ENCODE data around the gene TRIM13.

DNA sequence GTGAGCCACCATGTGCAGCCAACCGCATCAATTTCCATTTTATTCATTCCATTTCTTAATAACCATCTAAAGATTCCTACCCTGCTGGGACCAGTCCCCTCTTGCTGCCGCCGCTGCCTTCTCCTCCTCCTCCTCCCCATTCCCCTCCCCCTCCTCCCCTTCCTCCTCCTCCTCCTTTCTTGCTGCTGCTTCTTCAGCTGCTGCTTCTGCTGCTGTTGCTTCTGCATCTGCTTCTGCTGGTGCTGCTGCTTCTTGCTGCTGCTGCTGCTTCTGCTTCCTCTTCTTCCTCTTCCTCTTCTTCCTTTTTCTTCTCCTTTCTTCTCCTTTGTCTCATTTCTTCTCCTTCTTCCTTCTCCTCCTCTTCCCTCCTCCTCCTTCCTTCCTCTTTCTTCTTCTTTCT lies 40.7 kb upstream of the TRIM13 start:
- TF ChIP-seq EZH2 (IDR thresholded peaks at IDR 0.05; ENCODE audit: low read depth) (no peak), CTCF (conservative IDR thresholded peaks at IDR 0.05) (no peak)

All from PC-9 (cell line).